ENCODE data around the gene AOAH. TPM values are rescaled to one million over a fixed set of nuclear protein-coding genes. Genes with fewer than 3 reads are reported as not detected.
"Not testable (repeated sequence)": the region's sequence is repeated elsewhere in the genome, so short reads cannot be mapped to it uniquely, and the experiment has no call there.

The AOAH gene
- total and polyA plus RNA-seq, 2 of the 13 experiments (the other 11 are each of a cell fraction or from before 2014, with no cell fraction given) = not detected

- TF ChIP-seq, protein P1, sequence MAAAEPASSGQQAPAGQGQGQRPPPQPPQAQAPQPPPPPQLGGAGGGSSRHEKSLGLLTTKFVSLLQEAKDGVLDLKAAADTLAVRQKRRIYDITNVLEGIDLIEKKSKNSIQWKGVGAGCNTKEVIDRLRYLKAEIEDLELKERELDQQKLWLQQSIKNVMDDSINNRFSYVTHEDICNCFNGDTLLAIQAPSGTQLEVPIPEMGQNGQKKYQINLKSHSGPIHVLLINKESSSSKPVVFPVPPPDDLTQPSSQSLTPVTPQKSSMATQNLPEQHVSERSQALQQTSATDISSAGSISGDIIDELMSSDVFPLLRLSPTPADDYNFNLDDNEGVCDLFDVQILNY (CRISPR knock-in tag; conservative IDR thresholded peaks at IDR 0.05) = no peak
Measured at GRCh38 chr7:36484265-36484664, 240.0 kb downstream of the AOAH start (continued).

GRCh38 chr7:36483853-36484252 lies 240.4 kb downstream of the AOAH start:
- in situ Hi-C loops (cut with HindIII; ENCODE audit: extremely low pct_ligation_motif_present, low pct_unique_long_range_greater_than_20kb); H3K9ac ChIP-seq (ENCODE audit: insufficient read depth, low read depth, low read length); FAIRE-seq; ATAC-seq; H3K79me2 ChIP-seq (ENCODE audit: insufficient read depth, low read length); intact Hi-C loops (cut with micrococcal nuclease; ENCODE audit: unreplicated experiment); H3K4me1 ChIP-seq (ENCODE audit: insufficient read depth, low read length); H3K9me3 ChIP-seq (ENCODE audit: low read length); BruUV-seq (replicated peaks); H4K20me1 ChIP-seq (ENCODE audit: insufficient read depth, low read length); H3K27ac ChIP-seq (ENCODE audit: extremely low read length, insufficient read depth, low read length); H3K27me3 ChIP-seq (ENCODE audit: control insufficient read depth in 1 of 2, insufficient read depth in 2 of 2, low read length in 2 of 2); POLR2A ChIA-PET; H3K4me2 ChIP-seq (ENCODE audit: low read depth, low read length); H3K36me3 ChIP-seq (replicated peaks in 1 of 2; ENCODE audit: control insufficient read depth in 1 of 2, insufficient read depth in 2 of 2, low read length in 2 of 2); H2AFZ ChIP-seq (ENCODE audit: low read length); H3K4me3 ChIP-seq (replicated peaks in 1 of 3; ENCODE audit: insufficient read depth in 1 of 3, low read depth in 2 of 3, low read length in 3 of 3); DNase-seq (ENCODE audit: low spot score): not testable (repeated sequence)
- CTCF ChIA-PET (ENCODE audit: low intra/inter-chr PET ratio, low total read pairs) = interaction anchor here (1.4 kb wide), 1 partner anchor 718 kb away, joined by 3 read pairs; no protein-coding TSS in a partner anchor
- 13% methylated on average over 4 of the region's 4 CpGs for WGBS (ENCODE audit: low lambda C conversion rate)

DNA sequence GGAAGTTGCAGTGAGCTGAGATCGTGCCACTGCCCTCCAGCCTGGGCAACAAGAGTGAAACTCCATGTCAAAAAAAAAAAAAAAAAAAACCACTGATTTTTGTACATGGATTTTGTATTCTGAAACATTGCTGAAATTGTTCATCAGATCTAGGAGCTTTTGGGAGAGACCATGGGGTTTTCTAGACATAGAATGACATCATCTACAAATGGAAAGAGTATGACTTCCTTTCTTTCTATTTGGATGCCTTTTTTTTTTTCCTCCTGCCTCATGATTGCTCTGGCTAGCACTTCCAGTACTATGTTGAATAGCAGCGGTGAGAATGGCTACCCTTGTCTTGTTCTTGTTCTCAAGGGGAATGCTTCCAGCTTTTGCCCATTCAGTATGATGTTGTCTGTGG lies 245.5 kb downstream of the AOAH start:
- Histone ChIP-seq H2AFZ (ENCODE audit: low read length) (no peak overlapping the region), H3K36me3 (replicated peaks in 1 of 2; ENCODE audit: control insufficient read depth in 1 of 2, insufficient read depth in 2 of 2, low read length in 2 of 2) (no peaks in the 10 kb centered on the region), H3K79me2 (ENCODE audit: insufficient read depth, low read length) (no peaks in the 10 kb centered on the region), H3K4me1 (ENCODE audit: insufficient read depth, low read length) (no peaks in the 10 kb centered on the region), H3K9me3 (ENCODE audit: low read length) (no peaks in the 10 kb centered on the region), H3K27me3 (ENCODE audit: control insufficient read depth in 1 of 2, insufficient read depth in 2 of 2, low read length in 2 of 2) (no peaks in the 10 kb centered on the region), H3K4me2 (ENCODE audit: low read depth, low read length) (no peak overlapping the region), H3K4me3 (replicated peaks in 1 of 3; ENCODE audit: insufficient read depth in 1 of 3, low read depth in 2 of 3, low read length in 3 of 3) (no peak overlapping the region), H3K9ac (ENCODE audit: insufficient read depth, low read depth, low read length) (no peak overlapping the region), H3K27ac (ENCODE audit: extremely low read length, insufficient read depth, low read length) (no peak overlapping the region), H4K20me1 (ENCODE audit: insufficient read depth, low read length) (no peaks in the 10 kb centered on the region)
- DNase-seq (ENCODE audit: low spot score) (no peak), FAIRE-seq (no peak), ATAC-seq (no peak)
- TF ChIP-seq ZNF496 (CRISPR knock-in tag; IDR thresholded peaks at IDR 0.05; ENCODE audit: insufficient replicate concordance) (no peak), HOXA7 (CRISPR knock-in tag; IDR thresholded peaks at IDR 0.05) (no peak), RAD51 (IDR thresholded peaks at IDR 0.05; ENCODE audit: borderline replicate concordance) (no peak), ATF7 (IDR thresholded peaks at IDR 0.05) (peak; percentile 72), ATF7 (CRISPR knock-in tag; IDR thresholded peaks at IDR 0.05) (no peak), MLX (CRISPR knock-in tag; IDR thresholded peaks at IDR 0.05) (no peak)
- 9% methylated on average over 2 of the region's 2 CpGs for WGBS (ENCODE audit: low lambda C conversion rate)
- BruUV-seq (replicated peaks) = no TSS peak
- ChIA-PET CTCF (ENCODE audit: low intra/inter-chr PET ratio, low total read pairs) (no interaction called here), POLR2A (no interaction called here)
- in situ Hi-C loops (cut with HindIII; ENCODE audit: extremely low pct_ligation_motif_present, low pct_unique_long_range_greater_than_20kb) = no loop called here
- intact Hi-C loops (cut with micrococcal nuclease; ENCODE audit: unreplicated experiment) = no loop called here

Data from HepG2 (cell line).